ENCODE measurements around the gene RERE.

Gene RERE

DNA sequence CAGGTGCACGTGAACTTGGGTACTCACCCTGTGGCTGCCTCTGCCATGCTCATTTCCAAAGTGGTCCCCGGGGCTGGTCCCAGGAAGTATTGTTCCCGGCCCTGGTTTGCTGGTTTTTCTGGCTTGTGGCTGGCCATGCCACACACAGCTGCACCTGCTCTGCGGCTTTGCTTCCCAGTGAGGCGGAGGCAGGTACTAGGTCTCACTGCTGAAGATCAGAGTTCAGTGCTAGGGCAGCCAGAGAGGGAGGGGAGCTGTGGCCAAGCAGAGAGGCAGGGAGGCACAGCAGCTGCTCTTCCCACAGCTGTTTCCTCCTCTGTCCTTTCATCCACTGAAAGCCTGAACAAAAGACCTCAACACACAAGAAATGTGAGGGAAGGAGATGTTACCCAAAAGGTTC is 30.6 kb upstream of the RERE start:
- H3K27me3 ChIP-seq (ENCODE audit: control insufficient read depth in 3 of 3, insufficient read depth in 3 of 3, low read depth in 1 of 3, low read length in 3 of 3): no peaks in the 10 kb centered on the region
- no peak overlapping the region for H3K14ac ChIP-seq (ENCODE audit: low read length)
- H2BK5ac ChIP-seq (ENCODE audit: low read length): peak overlapping the region; percentile 14
- H3K18ac ChIP-seq (ENCODE audit: low read length): no peak overlapping the region
- no peak overlapping the region for H3K4ac ChIP-seq (ENCODE audit: low read length)
- no peaks in the 10 kb centered on the region for H3K79me1 ChIP-seq (ENCODE audit: low read depth, low read length)
- no peak overlapping the region for H3K27ac ChIP-seq (replicated peaks; ENCODE audit: low read length)
- no peaks in the 10 kb centered on the region for H3K9me3 ChIP-seq (replicated peaks in 1 of 2; ENCODE audit: control insufficient read depth in 2 of 2, insufficient read depth in 1 of 2, low read depth in 1 of 2, low read length in 2 of 2)
- H2AK5ac ChIP-seq (ENCODE audit: low read depth, low read length): no peak overlapping the region
- DNase-seq (ENCODE audit: low spot score): no peak
- no peak overlapping the region for H3K4me3 ChIP-seq (ENCODE audit: low read length in 2 of 2)
- H3K4me2 ChIP-seq (ENCODE audit: insufficient read depth, low read length, poor library complexity, severe bottlenecking): no peak overlapping the region
- WGBS, 2 donors (ENCODE audit: extremely low coverage in 2 of 2, insufficient read length in 2 of 2, insufficient replicate concordance in 1 of 2): no CpG with 5 or more reads among the region's 5 CpGs
- peaks cover 0 to 4% of the 10 kb centered on the region in 2 donors for H3K4me1 ChIP-seq (ENCODE audit: control insufficient read depth in 2 of 2, insufficient read depth in 1 of 2, low read depth in 1 of 2, low read length in 2 of 2)
- no peak overlapping the region for H2AFZ ChIP-seq (ENCODE audit: low read length)
- no peak overlapping the region for H2BK12ac ChIP-seq (ENCODE audit: low read length)
- H2BK15ac ChIP-seq (ENCODE audit: low read length): no peak overlapping the region
- H3K36me3 ChIP-seq (replicated peaks in 1 of 2; ENCODE audit: control insufficient read depth in 2 of 2, insufficient read depth in 2 of 2, low read length in 2 of 2): no peaks in the 10 kb centered on the region
- H4K8ac ChIP-seq (ENCODE audit: low read depth, low read length): no peak overlapping the region
- H3K9ac ChIP-seq (ENCODE audit: low read depth, low read length, poor library complexity): no peak overlapping the region
- no peak overlapping the region for H4K91ac ChIP-seq (ENCODE audit: low read depth, low read length, poor library complexity)
- H3K23ac ChIP-seq (ENCODE audit: low read depth, low read length, poor library complexity): no peak overlapping the region
- no peak overlapping the region for H2BK120ac ChIP-seq (ENCODE audit: low read depth, low read length)

DNA sequence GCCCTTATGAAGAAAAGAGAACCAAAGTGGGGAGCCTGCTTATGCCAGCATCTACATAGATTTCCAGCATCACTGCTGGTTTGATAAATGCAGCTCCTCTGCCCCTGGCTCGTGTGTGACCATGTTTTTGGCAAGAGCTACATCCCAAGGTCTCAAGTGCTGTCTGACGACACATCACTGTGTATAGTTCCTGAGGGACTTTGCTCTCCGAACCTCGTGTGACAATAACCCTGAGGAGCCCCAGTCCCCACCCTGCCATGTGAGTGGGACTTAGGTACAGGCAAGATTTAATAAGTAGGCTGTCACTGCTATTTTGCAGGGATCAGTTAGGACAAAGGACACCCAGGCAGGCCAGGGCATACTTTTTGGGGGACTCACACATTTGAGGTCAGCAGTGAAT is 28.8 kb upstream of the RERE start:
- WGBS, 2 donors (ENCODE audit: extremely low coverage in 2 of 2, insufficient read length in 2 of 2, insufficient replicate concordance in 1 of 2): no CpG with 5 or more reads among the region's 4 CpGs
- Histone ChIP-seq H2AK5ac (ENCODE audit: low read depth, low read length) (no peak overlapping the region), H3K27ac (replicated peaks; ENCODE audit: low read length) (no peak overlapping the region), H3K14ac (ENCODE audit: low read length) (no peak overlapping the region), H3K4me3 (ENCODE audit: low read length in 2 of 2) (no peak overlapping the region), H2AFZ (ENCODE audit: low read length) (no peak overlapping the region), H2BK5ac (ENCODE audit: low read length) (no peak overlapping the region), H2BK12ac (ENCODE audit: low read length) (no peak overlapping the region), H3K4me2 (ENCODE audit: insufficient read depth, low read length, poor library complexity, severe bottlenecking) (no peak overlapping the region), H3K36me3 (replicated peaks in 1 of 2; ENCODE audit: control insufficient read depth in 2 of 2, insufficient read depth in 2 of 2, low read length in 2 of 2) (no peaks in the 10 kb centered on the region), H3K4me1 (ENCODE audit: control insufficient read depth in 2 of 2, insufficient read depth in 1 of 2, low read depth in 1 of 2, low read length in 2 of 2) (peaks cover 0 to 4% of the 10 kb centered on the region in 2 donors), H3K9ac (ENCODE audit: low read depth, low read length, poor library complexity) (no peak overlapping the region), H3K18ac (ENCODE audit: low read length) (no peak overlapping the region), H2BK120ac (ENCODE audit: low read depth, low read length) (no peak overlapping the region), H3K79me1 (ENCODE audit: low read depth, low read length) (no peaks in the 10 kb centered on the region), H3K23ac (ENCODE audit: low read depth, low read length, poor library complexity) (no peak overlapping the region), H2BK15ac (ENCODE audit: low read length) (no peak overlapping the region), H4K91ac (ENCODE audit: low read depth, low read length, poor library complexity) (no peak overlapping the region), H3K9me3 (replicated peaks in 1 of 2; ENCODE audit: control insufficient read depth in 2 of 2, insufficient read depth in 1 of 2, low read depth in 1 of 2, low read length in 2 of 2) (peaks cover 0 to under 1% of the 10 kb centered on the region in 2 donors), H3K27me3 (ENCODE audit: control insufficient read depth in 3 of 3, insufficient read depth in 3 of 3, low read depth in 1 of 3, low read length in 3 of 3) (no peaks in the 10 kb centered on the region), H3K4ac (ENCODE audit: low read length) (no peak overlapping the region), H4K8ac (ENCODE audit: low read depth, low read length) (no peak overlapping the region)
- no peak for DNase-seq (ENCODE audit: low spot score)

DNA sequence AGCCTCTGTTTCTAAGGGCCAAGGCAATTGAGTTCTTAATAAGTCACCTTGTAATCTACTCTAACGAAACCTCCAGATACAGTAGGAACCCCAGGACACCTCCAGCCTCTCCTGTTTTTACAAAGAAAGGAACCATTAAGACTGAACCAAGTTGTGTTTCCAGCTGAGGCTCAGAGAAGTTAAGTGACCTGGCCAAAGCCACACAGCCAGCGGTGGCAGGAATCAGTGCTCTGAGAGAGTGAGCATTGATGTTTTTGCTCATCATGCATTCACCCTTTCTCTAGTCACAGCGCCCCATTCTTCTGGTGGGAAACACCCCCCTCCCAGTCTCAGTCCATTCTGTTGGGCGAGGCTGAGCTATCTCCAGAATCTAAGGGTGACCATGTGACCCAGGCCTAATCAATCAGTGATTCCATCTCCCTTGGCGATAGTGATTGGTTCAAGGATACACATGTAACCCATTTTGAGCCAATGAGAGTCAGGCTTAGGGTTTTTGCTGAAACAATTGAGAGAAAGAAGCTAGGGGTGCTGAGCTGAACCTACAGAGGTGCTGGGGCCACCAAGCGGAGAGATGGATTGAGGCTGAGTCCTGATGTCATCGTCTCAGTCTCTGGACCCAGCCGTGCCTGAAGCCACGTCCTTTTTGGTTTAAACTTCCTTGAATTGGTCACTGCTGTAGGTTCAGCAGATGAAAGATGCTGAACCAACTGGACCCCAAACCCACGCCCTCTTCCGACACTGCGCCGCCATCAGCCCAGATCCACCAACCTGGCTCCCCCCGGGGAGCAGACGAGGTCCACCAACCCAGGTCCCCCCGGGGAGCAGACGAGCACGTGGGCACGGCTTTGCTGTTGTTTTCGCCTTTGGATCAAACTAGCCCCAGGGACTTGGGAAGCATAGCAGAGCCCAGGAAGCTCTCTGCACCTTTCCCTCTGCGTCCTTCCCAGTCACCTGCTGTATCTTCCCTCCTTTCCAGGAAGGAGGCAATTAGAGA is 28.0 kb upstream of the RERE start:
- Histone ChIP-seq H4K91ac (ENCODE audit: low read depth, low read length, poor library complexity) (no peak overlapping the region), H3K4me2 (ENCODE audit: insufficient read depth, low read length, poor library complexity, severe bottlenecking) (no peak overlapping the region), H3K36me3 (replicated peaks in 1 of 2; ENCODE audit: control insufficient read depth in 2 of 2, insufficient read depth in 2 of 2, low read length in 2 of 2) (no peaks in the 10 kb centered on the region), H3K79me1 (ENCODE audit: low read depth, low read length) (no peaks in the 10 kb centered on the region), H3K9me3 (replicated peaks in 1 of 2; ENCODE audit: control insufficient read depth in 2 of 2, insufficient read depth in 1 of 2, low read depth in 1 of 2, low read length in 2 of 2) (peaks cover under 1 to 3% of the 10 kb centered on the region in 2 donors), H2BK15ac (ENCODE audit: low read length) (no peak overlapping the region), H3K4me1 (ENCODE audit: control insufficient read depth in 2 of 2, insufficient read depth in 1 of 2, low read depth in 1 of 2, low read length in 2 of 2) (peaks cover 0 to 4% of the 10 kb centered on the region in 2 donors), H2BK12ac (ENCODE audit: low read length) (no peak overlapping the region), H2BK120ac (ENCODE audit: low read depth, low read length) (no peak overlapping the region), H3K23ac (ENCODE audit: low read depth, low read length, poor library complexity) (no peak overlapping the region), H2AK5ac (ENCODE audit: low read depth, low read length) (no peak overlapping the region), H4K8ac (ENCODE audit: low read depth, low read length) (no peak overlapping the region), H3K4me3 (ENCODE audit: low read length in 2 of 2) (no peak overlapping the region), H3K18ac (ENCODE audit: low read length) (no peak overlapping the region), H3K27me3 (ENCODE audit: control insufficient read depth in 3 of 3, insufficient read depth in 3 of 3, low read depth in 1 of 3, low read length in 3 of 3) (no peaks in the 10 kb centered on the region), H3K14ac (ENCODE audit: low read length) (no peak overlapping the region), H2BK5ac (ENCODE audit: low read length) (no peak overlapping the region), H3K4ac (ENCODE audit: low read length) (no peak overlapping the region), H3K27ac (replicated peaks; ENCODE audit: low read length) (no peak overlapping the region), H2AFZ (ENCODE audit: low read length) (no peak overlapping the region), H3K9ac (ENCODE audit: low read depth, low read length, poor library complexity) (no peak overlapping the region)
- no CpG with 5 or more reads among the region's 21 CpGs for WGBS, 2 donors (ENCODE audit: extremely low coverage in 2 of 2, insufficient read length in 2 of 2, insufficient replicate concordance in 1 of 2)
- no peak for DNase-seq (ENCODE audit: low spot score)

DNA sequence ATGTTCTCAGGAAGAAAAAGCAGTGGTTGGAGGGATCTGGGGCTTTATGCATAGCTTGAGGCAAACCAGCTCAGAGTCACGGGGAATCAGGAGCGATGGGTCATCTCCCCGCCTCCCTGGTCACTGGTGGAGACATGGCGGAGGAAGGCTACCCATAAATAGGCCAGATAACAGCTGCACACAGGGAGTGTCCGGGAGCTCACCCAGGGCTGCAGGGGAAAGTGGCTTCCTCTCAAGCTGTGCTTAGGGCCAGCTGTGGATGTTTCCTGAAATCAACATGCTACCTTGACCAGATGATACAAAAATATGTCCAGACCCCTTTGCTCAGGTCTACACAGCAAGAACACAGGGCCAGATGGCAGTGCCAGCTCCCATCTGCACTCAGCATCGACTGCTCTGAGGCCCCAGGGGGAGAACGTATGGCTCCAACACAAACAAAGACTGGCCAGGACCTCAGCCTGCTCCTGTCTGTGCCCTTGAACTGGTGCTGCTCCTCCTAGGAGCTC is 27.1 kb upstream of the RERE start:
- Histone ChIP-seq H3K4me2 (ENCODE audit: insufficient read depth, low read length, poor library complexity, severe bottlenecking) (no peak overlapping the region), H2AK5ac (ENCODE audit: low read depth, low read length) (no peak overlapping the region), H3K14ac (ENCODE audit: low read length) (no peak overlapping the region), H3K27ac (replicated peaks; ENCODE audit: low read length) (no peak overlapping the region), H3K9me3 (replicated peaks in 1 of 2; ENCODE audit: control insufficient read depth in 2 of 2, insufficient read depth in 1 of 2, low read depth in 1 of 2, low read length in 2 of 2) (peaks cover 3% of the 10 kb centered on the region in 2 donors), H3K4me3 (ENCODE audit: low read length in 2 of 2) (no peak overlapping the region), H2AFZ (ENCODE audit: low read length) (no peak overlapping the region), H2BK15ac (ENCODE audit: low read length) (no peak overlapping the region), H4K8ac (ENCODE audit: low read depth, low read length) (no peak overlapping the region), H3K18ac (ENCODE audit: low read length) (no peak overlapping the region), H2BK5ac (ENCODE audit: low read length) (no peak overlapping the region), H3K23ac (ENCODE audit: low read depth, low read length, poor library complexity) (no peak overlapping the region), H2BK12ac (ENCODE audit: low read length) (no peak overlapping the region), H4K91ac (ENCODE audit: low read depth, low read length, poor library complexity) (no peak overlapping the region), H3K4me1 (ENCODE audit: control insufficient read depth in 2 of 2, insufficient read depth in 1 of 2, low read depth in 1 of 2, low read length in 2 of 2) (peaks cover 0 to 4% of the 10 kb centered on the region in 2 donors), H3K36me3 (replicated peaks in 1 of 2; ENCODE audit: control insufficient read depth in 2 of 2, insufficient read depth in 2 of 2, low read length in 2 of 2) (no peaks in the 10 kb centered on the region), H3K27me3 (ENCODE audit: control insufficient read depth in 3 of 3, insufficient read depth in 3 of 3, low read depth in 1 of 3, low read length in 3 of 3) (no peaks in the 10 kb centered on the region), H3K79me1 (ENCODE audit: low read depth, low read length) (no peaks in the 10 kb centered on the region), H3K9ac (ENCODE audit: low read depth, low read length, poor library complexity) (no peak overlapping the region), H2BK120ac (ENCODE audit: low read depth, low read length) (peak overlapping the region; percentile 22), H3K4ac (ENCODE audit: low read length) (no peak overlapping the region)
- no peak for DNase-seq (ENCODE audit: low spot score)
- WGBS, 2 donors (ENCODE audit: extremely low coverage in 2 of 2, insufficient read length in 2 of 2, insufficient replicate concordance in 1 of 2): no CpG with 5 or more reads among the region's 7 CpGs

Data from neuronal stem cell (in vitro differentiated cells).